GM19438 (cell line): Measurements from ENCODE around the gene MGME1.
"Not testable (repeated sequence)": the region's sequence is repeated elsewhere in the genome, so short reads cannot be mapped to it uniquely, and the experiment has no call there.

Experiments used
- ATAC-seq: cut with Tn5 transposase; IDR thresholded peaks from one replicate; pipeline ENCODE4 v1.9.1; 2021; ENCODE audit warnings: low read depth; ENCODE audit not compliant: unreplicated experiment

Gene MGME1

DNA sequence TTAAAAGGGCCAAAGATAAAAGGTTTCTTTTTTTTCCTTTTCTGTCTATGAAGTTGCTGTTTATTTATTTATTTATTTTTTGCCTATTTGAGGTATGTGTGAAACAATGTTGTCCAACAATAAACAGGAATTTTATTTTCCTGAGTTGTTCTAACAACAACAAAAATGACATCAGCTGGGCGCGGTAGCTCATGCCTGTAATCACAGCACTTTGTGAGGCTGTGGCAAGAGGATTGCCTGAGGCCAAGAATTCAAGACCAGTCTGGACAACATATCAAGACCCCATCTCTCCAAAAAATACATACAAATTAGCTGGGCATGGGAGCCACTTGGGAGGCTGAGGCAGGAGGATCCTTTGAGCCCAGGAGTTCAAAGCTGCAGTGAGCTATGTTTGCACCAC is 44.1 kb downstream of the MGME1 start:
- no peak for ATAC-seq

DNA sequence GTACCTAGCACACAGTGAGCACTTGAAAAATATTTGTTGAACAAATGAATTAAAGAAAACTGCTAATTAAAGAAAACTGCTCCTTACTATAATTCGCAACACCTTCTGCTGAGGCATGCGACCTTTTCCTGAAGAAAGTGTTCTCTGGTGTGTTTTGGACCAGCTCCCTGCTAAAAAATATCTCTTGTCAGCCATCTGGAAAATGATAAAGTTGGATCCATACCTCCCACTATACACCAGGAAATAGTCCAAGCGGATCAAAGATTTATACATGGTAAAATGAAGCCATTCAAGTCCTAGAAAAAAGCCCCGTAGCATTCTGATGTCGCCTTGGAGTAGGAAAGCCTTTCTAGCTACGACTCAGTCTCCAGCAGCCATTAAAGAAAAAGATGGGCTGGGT is 45.6 kb downstream of the MGME1 start:
- ATAC-seq: no peak

DNA sequence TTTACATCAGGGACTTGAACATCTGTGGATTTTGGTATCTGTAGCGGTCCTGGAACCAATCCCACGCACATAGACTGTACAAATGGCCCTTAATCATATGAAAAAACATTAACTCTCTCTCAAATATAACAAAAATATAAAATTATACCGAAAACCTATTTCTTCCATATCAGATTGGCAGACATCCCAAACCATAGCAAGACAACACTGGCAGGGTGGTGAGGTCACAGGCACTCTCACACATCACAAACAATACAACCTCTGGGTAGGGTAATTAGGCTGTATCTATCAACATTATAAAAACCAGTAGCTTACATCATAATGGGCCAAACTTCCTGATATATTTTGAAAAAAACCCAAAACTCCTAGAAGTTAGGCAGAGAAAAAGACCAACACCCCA is 48.0 kb downstream of the MGME1 start:
- ATAC-seq: no peak

DNA sequence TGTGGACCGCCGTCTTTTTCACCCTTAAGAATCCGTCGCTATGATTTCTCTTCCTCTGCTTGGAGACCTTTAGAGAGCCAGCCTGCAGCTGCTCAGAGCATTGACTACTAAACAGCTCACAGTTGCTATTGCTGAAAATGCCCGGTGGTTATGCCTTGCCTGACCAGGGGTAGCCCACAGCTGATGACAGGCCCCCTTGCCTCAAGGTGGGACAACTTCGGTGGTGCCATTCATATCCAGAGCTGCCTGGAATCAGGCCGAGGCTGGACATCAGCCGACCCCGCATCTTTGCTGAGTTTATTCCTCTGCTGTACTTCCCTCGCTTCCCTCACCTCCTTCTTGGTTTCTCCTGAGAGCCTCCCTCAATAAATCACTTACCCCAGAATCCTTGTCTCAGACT is 49.3 kb downstream of the MGME1 start:
- ATAC-seq: no peak

DNA sequence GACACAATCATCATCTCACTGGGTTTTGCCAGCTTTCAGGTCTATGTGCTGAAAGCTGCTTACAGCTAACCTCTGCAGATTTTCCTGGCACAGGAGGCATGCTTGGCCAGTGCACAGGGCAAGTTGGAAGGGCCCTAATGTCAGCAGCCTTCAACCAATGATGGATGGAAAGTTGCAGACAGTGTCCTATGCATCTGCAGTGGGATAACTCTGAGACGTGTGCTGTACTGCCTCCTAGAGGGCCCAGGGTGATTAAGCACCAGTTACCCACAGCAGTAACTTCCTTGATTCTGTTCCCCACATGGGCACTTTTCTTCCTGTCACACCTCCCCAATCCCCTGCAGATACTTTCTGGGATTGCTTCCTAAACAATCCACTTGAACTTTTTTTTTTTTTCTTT is 50.2 kb downstream of the MGME1 start:
- no peak for ATAC-seq

DNA sequence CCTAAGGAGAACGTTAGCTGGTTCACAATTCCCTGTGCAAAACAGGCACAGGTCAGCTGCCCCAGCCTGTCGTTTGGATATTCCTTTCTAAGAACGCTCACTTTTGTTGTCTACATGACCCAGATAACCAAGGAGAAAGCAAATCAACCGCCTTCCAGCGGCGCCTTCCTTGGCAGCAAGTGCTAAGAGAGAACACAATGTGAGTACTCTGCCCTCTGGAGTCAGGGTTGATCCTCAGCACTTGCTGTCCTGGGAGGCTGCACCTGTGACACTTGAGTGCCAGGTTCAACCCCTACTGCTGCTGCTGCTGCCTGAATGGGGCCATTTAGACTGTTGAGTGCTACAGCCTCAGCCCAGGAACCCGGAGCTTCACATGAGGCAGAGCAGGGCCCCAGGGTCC is 52.1 kb downstream of the MGME1 start:
- ATAC-seq: no peak

DNA sequence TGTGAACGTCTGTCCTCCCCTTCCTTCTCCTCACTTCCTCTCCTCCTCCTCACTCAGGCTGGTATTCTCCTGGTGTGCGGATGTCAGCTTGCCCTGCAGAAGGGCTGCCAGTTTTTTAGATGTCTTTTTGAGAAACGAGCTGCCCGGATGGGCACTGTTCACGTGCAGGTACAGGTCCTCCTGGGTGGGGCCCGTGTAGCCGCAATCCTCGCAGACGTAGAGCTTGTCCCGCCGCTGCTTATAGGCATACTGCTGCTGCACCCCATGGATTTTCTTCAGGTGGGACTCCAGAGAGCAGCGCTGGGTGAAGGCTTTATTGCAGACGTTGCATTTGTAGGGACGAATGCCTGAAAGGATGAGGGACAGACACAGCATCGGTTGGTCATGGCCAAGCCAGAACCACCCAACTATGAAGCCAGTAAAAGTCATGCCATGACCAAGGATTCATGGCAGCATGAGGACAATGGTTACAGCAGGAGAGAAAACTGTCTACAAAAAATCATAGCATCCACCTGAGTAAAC is 55.8 kb downstream of the MGME1 start:
- no peak for ATAC-seq

DNA sequence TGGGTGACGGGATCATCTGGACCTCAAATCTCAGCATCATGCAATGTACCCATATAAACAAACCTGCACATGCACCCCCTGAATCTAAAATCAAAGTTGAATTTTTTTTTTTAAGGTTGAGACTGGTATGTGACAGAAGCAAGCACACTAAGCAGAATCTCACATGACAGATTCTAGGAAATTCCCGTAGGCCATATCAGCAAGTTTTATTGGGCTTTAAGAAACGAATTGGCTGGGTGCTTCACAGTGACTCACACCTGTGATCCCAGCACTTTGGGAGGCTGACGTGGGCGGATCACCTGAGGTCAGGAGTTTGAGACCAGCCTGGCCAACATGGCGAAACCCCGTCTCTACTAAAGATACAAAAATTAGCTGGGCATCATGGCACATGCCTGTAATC is 58.2 kb downstream of the MGME1 start:
- ATAC-seq: not testable (repeated sequence)

DNA sequence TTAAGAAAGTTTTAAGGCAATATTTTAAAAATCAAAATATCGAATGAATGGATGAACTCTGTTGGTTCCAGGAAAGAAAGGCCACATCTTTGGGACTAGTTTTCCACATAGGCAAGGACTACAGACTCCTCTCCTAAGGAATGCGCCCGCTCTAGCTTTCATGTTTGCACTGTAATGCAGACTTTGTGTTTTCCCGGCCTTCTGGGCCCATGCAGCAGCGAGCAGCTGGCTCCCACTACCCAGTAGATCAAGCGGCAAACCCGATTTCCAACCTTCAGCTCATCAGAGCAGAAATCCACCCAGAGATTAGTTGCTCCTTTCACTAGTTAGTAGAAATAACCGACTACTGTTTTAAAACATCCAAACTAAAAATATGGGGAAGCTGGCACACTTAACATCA is 61.2 kb downstream of the MGME1 start:
- no peak for ATAC-seq

DNA sequence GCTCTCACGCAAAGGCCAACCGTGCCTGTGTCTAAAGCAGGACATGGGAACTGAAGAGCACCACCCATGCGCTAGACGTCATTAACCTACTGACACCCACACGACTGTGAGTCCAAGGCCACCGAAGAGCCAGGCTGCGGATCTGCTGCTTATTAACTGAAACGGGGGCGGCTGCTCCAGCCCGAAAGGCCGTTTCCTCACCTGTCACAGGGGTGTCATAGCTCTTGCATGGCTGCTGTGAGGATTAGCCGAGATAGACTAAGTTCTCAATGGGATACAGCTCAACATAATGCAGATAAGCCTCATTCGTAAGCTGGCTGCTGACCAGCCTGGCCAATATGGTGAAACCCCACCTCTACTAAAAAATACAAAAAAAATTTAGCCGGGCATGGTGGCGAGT is 62.2 kb downstream of the MGME1 start:
- no peak for ATAC-seq

DNA sequence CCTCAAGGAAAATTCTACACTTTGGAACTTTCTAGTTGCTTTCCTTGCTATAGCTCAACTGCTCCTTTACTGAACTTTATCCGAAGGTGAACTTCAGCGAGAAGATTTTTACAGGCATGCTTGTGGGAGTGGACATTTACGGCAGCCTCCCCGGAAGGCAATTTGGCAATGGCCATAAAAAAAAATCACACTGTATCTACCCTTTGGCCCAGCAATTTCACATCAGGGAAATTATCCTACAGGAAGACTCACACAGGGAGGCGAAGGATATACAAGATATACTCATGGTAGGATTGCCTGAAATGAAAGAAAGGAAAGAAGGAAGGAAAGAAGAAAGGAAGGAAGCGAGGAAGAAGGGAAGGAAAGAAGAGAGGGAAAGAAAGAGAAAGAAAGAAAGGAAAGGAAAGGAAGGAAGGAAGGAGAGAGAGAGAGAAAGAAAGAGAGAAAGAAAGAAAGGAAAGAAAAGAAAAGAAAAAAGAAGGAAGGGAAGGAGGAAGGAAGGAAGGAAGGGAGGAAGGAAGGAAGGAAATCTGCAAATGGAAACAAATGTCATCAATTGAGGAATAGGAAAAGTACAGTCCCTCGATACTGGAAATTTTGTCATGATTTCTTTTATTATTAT is 63.2 kb downstream of the MGME1 start:
- no peak for ATAC-seq

DNA sequence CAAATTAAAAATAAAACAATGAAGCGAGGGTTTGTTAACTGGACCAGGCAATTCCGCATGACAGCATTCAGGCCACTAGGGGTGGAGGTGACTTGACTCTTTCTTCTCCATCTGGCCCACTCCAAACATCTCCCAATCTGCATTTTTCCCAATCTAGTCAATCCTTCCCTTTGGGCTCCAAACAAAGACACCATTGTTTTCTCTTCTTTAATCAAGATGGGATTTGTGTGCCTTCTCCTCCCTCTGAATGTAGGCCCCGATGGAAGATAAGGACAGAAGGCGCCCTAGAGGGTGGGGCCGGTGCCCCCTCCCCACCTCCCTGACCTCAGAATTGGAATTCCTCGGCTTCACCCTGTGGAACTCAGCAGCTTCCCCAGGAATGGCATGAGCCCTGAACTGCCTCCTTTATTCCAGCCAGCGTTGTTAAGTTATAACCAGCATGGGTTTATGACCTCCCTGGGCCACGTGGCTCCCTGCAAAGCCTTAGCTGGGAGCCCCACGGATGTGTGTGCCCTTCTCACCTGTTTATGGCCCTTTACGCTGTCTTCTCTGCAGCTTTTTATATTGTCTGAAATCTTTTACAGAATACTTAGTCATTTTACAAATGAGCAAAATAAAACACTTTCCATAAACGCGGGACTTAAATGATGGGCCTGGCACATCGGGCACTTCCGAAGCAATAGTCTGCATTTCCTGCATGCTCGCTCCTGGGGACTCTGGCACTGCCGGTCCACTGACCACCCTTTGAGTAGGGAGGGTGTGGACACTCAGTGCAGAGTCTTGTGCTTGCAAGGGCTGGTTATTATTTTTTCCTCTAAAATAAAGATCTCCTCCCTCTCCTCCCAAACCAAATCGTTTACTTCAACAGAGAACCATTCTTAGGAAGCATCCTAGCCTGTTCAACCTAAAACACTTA is 64.4 kb downstream of the MGME1 start:
- no peak for ATAC-seq

DNA sequence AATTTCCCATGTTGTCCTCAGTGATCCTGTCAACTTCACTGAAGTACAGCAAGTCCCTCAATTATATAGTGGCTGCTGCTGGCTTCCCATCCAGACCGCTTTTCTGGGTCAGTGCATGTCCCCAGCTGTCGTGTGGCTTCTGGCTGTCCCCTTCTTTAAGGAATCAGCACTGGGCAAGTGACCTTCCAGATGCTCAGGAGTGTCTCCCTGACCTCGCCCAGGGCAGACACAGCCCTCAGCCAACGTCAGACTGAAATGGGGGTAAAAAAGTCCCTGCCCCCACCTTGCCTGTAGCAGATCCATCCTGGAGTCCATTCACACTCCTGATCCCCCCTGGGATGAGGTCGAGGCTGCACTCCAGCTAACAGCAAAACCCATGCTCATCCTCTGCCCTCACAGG is 65.2 kb downstream of the MGME1 start:
- ATAC-seq: no peak

DNA sequence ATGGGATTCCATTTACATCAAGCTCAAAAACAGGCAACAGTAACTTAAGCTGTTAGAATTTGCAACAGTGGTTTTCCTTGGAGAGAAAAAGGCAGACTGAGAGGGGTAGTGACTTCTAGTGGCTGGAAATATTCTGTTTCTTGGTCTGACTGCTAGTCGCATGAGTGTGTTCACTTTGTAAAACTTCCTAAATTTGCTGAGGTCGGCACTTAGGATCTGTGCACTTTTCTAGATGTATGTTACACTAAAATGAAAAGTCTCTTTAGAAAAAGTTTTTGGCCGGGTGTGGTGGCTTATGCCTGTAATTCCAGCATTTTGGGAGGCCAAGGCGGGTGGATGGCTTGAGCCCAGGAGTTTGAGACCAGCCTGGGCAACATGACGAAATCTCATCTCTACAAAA is 70.2 kb downstream of the MGME1 start:
- ATAC-seq: no peak
